CD8-positive, alpha-beta memory T cell (primary cell): ENCODE measurements around the gene TSHZ2. TPM values are rescaled to one million over a fixed set of nuclear protein-coding genes. Genes with fewer than 3 reads are reported as not detected.

Experiments used
- CTCF ChIA-PET: fragments of 350-600 bp; sonication (Branson Sonifier 250); formaldehyde crosslinking; loops from one replicate; lab custom pipeline; 2021; ENCODE audit warnings: antibody characterized with exemption; lab: Charles Lee
- POLR2A ChIA-PET: fragments of 350-600 bp; sonication (Branson Sonifier 250); formaldehyde crosslinking; loops from one replicate; lab custom pipeline; 2021; ENCODE audit warnings: antibody characterized with exemption; lab: Charles Lee
- DNase-seq, 5 donors: peaks; one replicate each; pipeline versions ENCODE4 v3.0.0 to v3.0.0-alpha.2; 2020 to 2022; ENCODE audit warnings: mixed read lengths in 1 of 5
- H3K27ac ChIP-seq: one replicate; pipeline ENCODE4 v1.7.0; 2013; ENCODE audit warnings: low read depth, mild to moderate bottlenecking, low read length, moderate library complexity
- H3K27me3 ChIP-seq: 2 replicates; pipeline ENCODE4 v1.7.0; 2013; ENCODE audit warnings: low read length, mild to moderate bottlenecking; ENCODE audit not compliant: insufficient read depth, poor library complexity, severe bottlenecking
- H3K36me3 ChIP-seq: 2 replicates; pipeline ENCODE4 v1.7.0; 2013; ENCODE audit warnings: mild to moderate bottlenecking, low read length, moderate library complexity; ENCODE audit not compliant: insufficient read depth
- H3K4me1 ChIP-seq: 2 replicates; pipeline ENCODE4 v1.7.0; 2013; ENCODE audit warnings: mild to moderate bottlenecking, low read length, moderate library complexity; ENCODE audit not compliant: insufficient read depth
- H3K4me3 ChIP-seq: 2 replicates; pipeline ENCODE4 v1.7.0; 2013; ENCODE audit warnings: mild to moderate bottlenecking, low read length
- H3K9me3 ChIP-seq: 2 replicates; pipeline ENCODE4 v1.7.0; 2013; ENCODE audit warnings: mild to moderate bottlenecking, low read length
- H3K27ac Mint-ChIP-seq, 8 donors: one replicate each; pipeline ENCODE4 v1.8.0; 2020 to 2021; ENCODE audit warnings: mixed read lengths in 8 of 8, mild to moderate bottlenecking in 6 of 8, inconsistent platforms in 3 of 8, moderate library complexity in 3 of 8
- H3K27me3 Mint-ChIP-seq, 2 donors: one replicate each; pipeline ENCODE4 v1.8.0; 2020 to 2021; ENCODE audit warnings: mixed read lengths in 2 of 2, mild to moderate bottlenecking in 1 of 2, moderate library complexity in 1 of 2
- H3K36me3 Mint-ChIP-seq, 3 donors: one replicate each; pipeline ENCODE4 v1.8.0; 2020 to 2021; ENCODE audit warnings: mixed read lengths in 3 of 3, inconsistent platforms in 1 of 3, mild to moderate bottlenecking in 1 of 3
- H3K4me1 Mint-ChIP-seq, 3 donors: one replicate each; pipeline ENCODE4 v1.8.0; 2020 to 2021; ENCODE audit warnings: mixed read lengths in 3 of 3, inconsistent platforms in 1 of 3, mild to moderate bottlenecking in 1 of 3
- H3K4me3 Mint-ChIP-seq, 7 donors: one replicate each; pipeline ENCODE4 v1.8.0; 2020 to 2021; ENCODE audit warnings: mixed read lengths in 7 of 7, mild to moderate bottlenecking in 6 of 7, moderate library complexity in 4 of 7, inconsistent platforms in 2 of 7
- H3K9me3 Mint-ChIP-seq, 5 donors: one replicate each; pipeline ENCODE4 v1.8.0; 2020 to 2022; ENCODE audit warnings: mixed read lengths in 5 of 5, mild to moderate bottlenecking in 3 of 5, moderate library complexity in 2 of 5, inconsistent platforms in 1 of 5
- polyA plus RNA-seq: library from polyadenylated mRNA; unstranded; fragments of 300-500 nt; fragmentation: Illumina TruSeq; gene quantifications from one replicate; pipeline ENCODE4 v1.2.3, GENCODE V29; 2021
- total RNA-seq, 2 experiments: library from RNA; stranded (reverse); gene quantifications; one replicate each; pipeline ENCODE4 v1.2.3, GENCODE V29; 2021

Gene TSHZ2
- total and polyA plus RNA-seq, 3 experiments from 2014 or later, result 0.10 to 1.6 (median 1.5) TPM

DNA sequence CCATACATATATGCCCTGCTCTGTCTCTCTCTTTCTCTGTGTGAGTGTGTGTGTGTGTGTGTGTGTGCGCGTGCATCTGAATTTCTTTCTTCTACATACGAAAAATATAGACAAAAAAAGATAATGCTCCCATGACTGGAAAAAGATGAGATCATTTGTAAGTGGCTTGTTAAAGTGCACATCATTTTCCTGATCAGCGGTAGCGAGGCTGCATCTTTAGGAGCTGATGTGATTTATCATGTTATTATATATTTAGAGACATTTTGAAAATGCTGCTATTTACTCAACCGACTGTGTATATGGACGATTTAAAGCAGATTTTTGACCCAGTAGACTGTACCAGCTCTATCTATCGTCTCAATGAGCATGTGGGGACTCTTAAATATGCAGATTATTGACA, 265.3 kb downstream of the TSHZ2 start:
- ChIA-PET CTCF (no interaction called here), POLR2A (no interaction called here)
- H3K4me1 ChIP-seq, result no peaks in the 10 kb centered on the region
- peaks cover 0 to 4% (median 0%) of the 10 kb centered on the region in 3 donors for H3K36me3 Mint-ChIP-seq
- DNase-seq, result no peak
- H3K27me3 Mint-ChIP-seq, result peaks cover 16 to 35% of the 10 kb centered on the region in 2 donors
- no peaks in the 10 kb centered on the region for H3K9me3 ChIP-seq
- H3K4me3 Mint-ChIP-seq, result no peak overlapping the region
- no peak overlapping the region for H3K27ac ChIP-seq
- H3K36me3 ChIP-seq, result no peaks in the 10 kb centered on the region
- peaks cover 0 to 4% (median 0%) of the 10 kb centered on the region in 5 donors for H3K9me3 Mint-ChIP-seq
- H3K27me3 ChIP-seq, result no peaks in the 10 kb centered on the region
- H3K4me1 Mint-ChIP-seq, result no peaks in the 10 kb centered on the region
- H3K4me3 ChIP-seq, result no peak overlapping the region
- no peak overlapping the region for H3K27ac Mint-ChIP-seq

DNA sequence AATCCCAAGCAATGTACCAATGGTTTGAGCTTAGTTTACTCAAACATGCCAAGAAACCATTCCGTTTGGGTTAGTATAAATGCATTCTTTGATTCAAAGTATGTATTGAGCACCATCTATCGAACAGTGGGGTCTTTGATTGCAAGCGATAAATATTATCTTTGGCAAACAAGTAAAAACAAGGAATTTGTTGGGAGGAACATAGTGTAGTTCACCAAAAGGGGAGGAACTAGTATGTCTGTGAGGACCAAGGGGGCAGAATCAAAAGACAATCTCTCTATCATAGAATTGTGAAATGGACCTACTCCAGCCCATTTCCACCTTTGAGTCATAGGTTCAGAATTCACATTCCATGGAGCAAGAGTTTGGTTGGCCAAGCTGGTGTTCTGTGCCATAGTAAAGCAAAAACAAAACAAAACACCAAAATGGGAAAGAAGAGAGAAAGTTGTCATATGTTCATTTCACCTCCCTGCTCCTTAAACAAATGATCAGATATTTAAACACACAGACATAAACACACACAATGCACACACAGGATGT, 266.0 kb downstream of the TSHZ2 start:
- POLR2A ChIA-PET, result no interaction called here
- Mint-ChIP-seq H3K4me1 (no peaks in the 10 kb centered on the region), H3K36me3 (peaks cover 0 to 4% (median 0%) of the 10 kb centered on the region in 3 donors), H3K27me3 (peaks cover 15 to 38% of the 10 kb centered on the region in 2 donors), H3K27ac (no peak overlapping the region), H3K4me3 (no peak overlapping the region), H3K9me3 (peaks cover 0 to 4% (median 0%) of the 10 kb centered on the region in 5 donors)
- Histone ChIP-seq H3K9me3 (no peaks in the 10 kb centered on the region), H3K36me3 (no peaks in the 10 kb centered on the region), H3K4me3 (no peak overlapping the region), H3K27ac (no peak overlapping the region), H3K27me3 (no peaks in the 10 kb centered on the region), H3K4me1 (no peaks in the 10 kb centered on the region)
- no peak for DNase-seq
- CTCF ChIA-PET, result no interaction called here

DNA sequence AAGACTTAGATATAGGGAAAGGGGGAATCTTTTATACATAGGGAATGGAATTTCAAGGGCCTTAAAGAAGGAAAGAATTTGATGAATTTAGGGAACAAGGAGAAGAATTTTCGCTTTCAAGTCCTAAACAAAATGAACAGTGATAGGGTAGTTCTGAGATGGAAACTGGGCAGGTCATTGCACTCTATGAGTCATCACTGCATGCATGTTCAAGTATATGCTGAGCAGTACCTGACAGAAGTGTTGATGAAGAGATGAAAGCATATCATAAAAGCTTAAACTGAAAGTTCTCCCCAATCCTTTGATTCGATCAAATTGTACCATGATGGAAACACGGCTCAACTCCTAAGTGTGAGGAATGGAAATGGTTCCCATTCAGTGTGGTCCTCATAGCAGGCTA, 271.0 kb downstream of the TSHZ2 start:
- H3K36me3 Mint-ChIP-seq, result no peaks in the 10 kb centered on the region
- CTCF ChIA-PET, result no interaction called here
- POLR2A ChIA-PET, result no interaction called here
- peaks cover 0 to 2% (median 0%) of the 10 kb centered on the region in 5 donors for H3K9me3 Mint-ChIP-seq
- Histone ChIP-seq H3K4me3 (no peak overlapping the region), H3K27ac (no peak overlapping the region), H3K4me1 (no peaks in the 10 kb centered on the region), H3K27me3 (no peaks in the 10 kb centered on the region), H3K36me3 (no peaks in the 10 kb centered on the region), H3K9me3 (no peaks in the 10 kb centered on the region)
- no peak for DNase-seq
- peaks cover 13 to 55% of the 10 kb centered on the region in 2 donors for H3K27me3 Mint-ChIP-seq
- no peak overlapping the region for H3K4me3 Mint-ChIP-seq
- H3K4me1 Mint-ChIP-seq, result no peaks in the 10 kb centered on the region
- no peak overlapping the region for H3K27ac Mint-ChIP-seq

DNA sequence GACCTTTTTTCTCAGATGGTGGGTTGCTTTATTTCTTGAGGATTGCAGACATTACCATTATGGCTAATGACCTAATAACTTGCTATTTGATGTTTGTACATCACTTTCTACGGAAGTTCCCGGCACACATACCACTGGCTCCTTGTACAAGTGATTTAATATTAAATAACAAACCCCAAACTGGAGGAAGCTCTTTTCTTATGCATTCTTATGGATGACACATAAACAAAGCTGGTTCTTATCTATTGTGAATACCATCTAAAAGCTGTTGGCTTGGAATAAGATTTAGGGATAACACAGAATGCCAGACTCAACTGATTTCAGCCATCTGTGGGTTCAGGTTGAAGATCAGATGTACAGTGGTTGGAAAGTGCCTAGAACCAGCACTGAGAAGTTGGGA, 272.6 kb downstream of the TSHZ2 start:
- H3K4me1 ChIP-seq, result no peaks in the 10 kb centered on the region
- Mint-ChIP-seq H3K4me1 (no peaks in the 10 kb centered on the region), H3K9me3 (peaks cover 0 to 2% (median 0%) of the 10 kb centered on the region in 5 donors), H3K27ac (no peak overlapping the region), H3K4me3 (no peak overlapping the region), H3K36me3 (no peaks in the 10 kb centered on the region), H3K27me3 (peaks cover 17 to 54% of the 10 kb centered on the region in 2 donors)
- POLR2A ChIA-PET, result no interaction called here
- CTCF ChIA-PET, result no interaction called here
- H3K27ac ChIP-seq, result no peak overlapping the region
- no peaks in the 10 kb centered on the region for H3K27me3 ChIP-seq
- DNase-seq, result no peak
- no peaks in the 10 kb centered on the region for H3K36me3 ChIP-seq
- H3K9me3 ChIP-seq, result no peaks in the 10 kb centered on the region
- H3K4me3 ChIP-seq, result no peak overlapping the region

DNA sequence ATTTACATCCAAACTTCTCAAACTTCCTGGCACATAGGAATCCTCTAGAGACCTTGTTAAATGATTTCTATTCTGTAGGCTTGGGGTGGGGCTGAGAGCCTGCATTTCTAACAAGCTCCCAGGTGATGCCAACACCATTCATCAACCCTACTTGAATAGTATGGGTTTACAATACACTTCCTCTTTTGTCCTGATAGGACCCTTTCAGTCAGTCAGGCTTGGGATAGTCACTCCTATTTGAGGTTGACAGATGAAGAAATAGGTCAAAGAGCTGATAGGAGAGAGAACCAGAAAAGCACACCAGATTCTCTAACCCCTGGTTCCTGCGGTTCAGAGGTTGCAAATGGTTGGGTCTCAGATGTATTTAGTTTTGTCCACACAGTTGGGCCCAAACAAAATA, 273.4 kb downstream of the TSHZ2 start:
- Mint-ChIP-seq H3K36me3 (no peaks in the 10 kb centered on the region), H3K4me1 (no peaks in the 10 kb centered on the region), H3K9me3 (peaks cover 0 to 2% (median 0%) of the 10 kb centered on the region in 5 donors), H3K4me3 (no peak overlapping the region), H3K27ac (no peak overlapping the region), H3K27me3 (peaks cover 16 to 62% of the 10 kb centered on the region in 2 donors)
- ChIA-PET CTCF (no interaction called here), POLR2A (no interaction called here)
- H3K27me3 ChIP-seq, result no peaks in the 10 kb centered on the region
- no peaks in the 10 kb centered on the region for H3K36me3 ChIP-seq
- no peak overlapping the region for H3K27ac ChIP-seq
- no peak overlapping the region for H3K4me3 ChIP-seq
- H3K9me3 ChIP-seq, result no peaks in the 10 kb centered on the region
- no peaks in the 10 kb centered on the region for H3K4me1 ChIP-seq
- no peak for DNase-seq

DNA sequence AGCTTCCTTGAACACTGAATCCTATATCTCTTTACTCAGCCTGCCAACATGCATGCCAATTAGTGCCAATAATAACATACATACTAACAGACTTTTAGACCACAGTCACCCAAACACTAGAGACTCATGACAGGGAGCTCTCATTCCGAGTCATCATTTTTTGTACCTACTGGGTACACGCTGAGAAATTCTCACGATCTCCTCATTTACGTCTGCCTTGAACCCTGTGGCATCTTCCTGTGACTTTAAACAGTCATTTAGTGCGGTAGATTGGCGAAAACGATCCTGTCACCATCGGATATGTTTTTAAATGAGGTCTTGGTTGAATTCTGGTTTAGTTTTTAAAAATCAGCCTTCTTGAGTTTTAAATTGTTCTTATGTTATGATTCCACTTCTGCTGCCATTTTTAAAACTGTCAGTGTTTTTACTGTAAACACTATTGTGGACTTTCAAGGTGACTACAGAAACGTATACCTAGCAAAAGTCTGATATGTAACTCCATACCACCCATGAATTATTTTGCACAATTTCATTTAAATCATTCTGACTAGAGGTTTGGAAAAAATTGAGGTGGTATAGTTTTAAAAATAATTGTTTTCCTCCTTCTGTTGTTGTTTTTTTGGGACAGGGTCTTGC, 275.4 kb downstream of the TSHZ2 start:
- Mint-ChIP-seq H3K4me3 (no peak overlapping the region), H3K36me3 (no peaks in the 10 kb centered on the region), H3K27me3 (peaks cover 14 to 71% of the 10 kb centered on the region in 2 donors), H3K27ac (no peak overlapping the region), H3K4me1 (no peaks in the 10 kb centered on the region), H3K9me3 (peaks cover 0 to 2% (median 0%) of the 10 kb centered on the region in 5 donors)
- Histone ChIP-seq H3K4me3 (no peak overlapping the region), H3K27me3 (no peaks in the 10 kb centered on the region), H3K36me3 (no peaks in the 10 kb centered on the region), H3K4me1 (no peaks in the 10 kb centered on the region), H3K9me3 (no peaks in the 10 kb centered on the region), H3K27ac (no peak overlapping the region)
- no peak for DNase-seq
- ChIA-PET CTCF (no interaction called here), POLR2A (no interaction called here)

DNA sequence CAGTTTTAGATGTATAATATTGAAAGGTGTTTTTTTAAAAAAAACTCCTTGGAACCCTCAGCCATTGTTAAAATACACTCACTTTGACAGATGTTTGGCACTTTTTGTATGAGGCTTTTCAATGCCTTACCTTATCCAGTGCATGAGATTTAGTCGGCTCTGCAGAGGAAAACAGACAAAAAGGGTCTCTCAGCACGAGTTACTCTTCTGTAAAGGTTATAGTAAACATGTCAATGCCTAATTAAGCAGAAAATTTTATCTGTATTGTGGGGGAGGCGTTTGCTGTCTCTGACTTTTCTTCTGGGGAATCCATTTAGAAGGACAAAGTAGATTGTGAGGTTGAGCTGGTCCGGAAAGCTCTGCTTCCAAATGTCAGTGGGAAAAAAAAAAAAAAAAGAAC, 278.3 kb downstream of the TSHZ2 start:
- no peaks in the 10 kb centered on the region for H3K36me3 Mint-ChIP-seq
- no peak overlapping the region for H3K27ac ChIP-seq
- no peak for DNase-seq
- no peaks in the 10 kb centered on the region for H3K4me1 ChIP-seq
- no peaks in the 10 kb centered on the region for H3K4me1 Mint-ChIP-seq
- no peaks in the 10 kb centered on the region for H3K27me3 ChIP-seq
- ChIA-PET POLR2A (no interaction called here), CTCF (no interaction called here)
- H3K4me3 Mint-ChIP-seq, result no peak overlapping the region
- H3K27ac Mint-ChIP-seq, result no peak overlapping the region
- H3K9me3 ChIP-seq, result no peaks in the 10 kb centered on the region
- peaks cover 13 to 47% of the 10 kb centered on the region in 2 donors for H3K27me3 Mint-ChIP-seq
- peaks cover 0 to 2% (median 0%) of the 10 kb centered on the region in 5 donors for H3K9me3 Mint-ChIP-seq
- no peaks in the 10 kb centered on the region for H3K36me3 ChIP-seq
- H3K4me3 ChIP-seq, result no peak overlapping the region

DNA sequence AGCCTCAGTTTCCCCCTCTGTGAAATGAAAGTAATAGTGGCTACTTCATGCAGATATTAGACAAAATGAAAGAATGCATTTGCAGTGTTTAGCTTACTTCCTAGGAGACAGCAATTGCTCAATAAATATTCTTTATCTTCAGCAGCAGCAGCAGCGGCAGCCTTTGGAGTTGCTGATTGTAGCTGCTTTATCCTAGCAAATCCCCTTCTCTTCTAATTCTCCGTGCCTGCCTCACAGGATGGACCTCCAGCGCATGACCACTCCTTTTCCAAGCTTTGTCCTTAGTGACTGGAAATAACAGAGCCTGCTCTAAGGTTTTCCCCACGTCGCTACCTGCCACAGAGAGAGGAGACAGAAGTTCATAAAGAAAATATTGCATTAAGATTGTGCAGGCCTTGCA, 279.8 kb downstream of the TSHZ2 start:
- no peaks in the 10 kb centered on the region for H3K36me3 Mint-ChIP-seq
- Histone ChIP-seq H3K36me3 (no peaks in the 10 kb centered on the region), H3K4me3 (no peak overlapping the region), H3K27me3 (no peaks in the 10 kb centered on the region), H3K4me1 (no peaks in the 10 kb centered on the region), H3K27ac (no peak overlapping the region), H3K9me3 (no peaks in the 10 kb centered on the region)
- DNase-seq, result no peak
- H3K27me3 Mint-ChIP-seq, result peaks cover 13 to 36% of the 10 kb centered on the region in 2 donors
- H3K27ac Mint-ChIP-seq, result no peak overlapping the region
- no peak overlapping the region for H3K4me3 Mint-ChIP-seq
- no peaks in the 10 kb centered on the region for H3K4me1 Mint-ChIP-seq
- ChIA-PET POLR2A (interaction anchor here (0.6 kb wide), 1 partner anchor 45 kb away, joined by 5 read pairs; no protein-coding TSS in a partner anchor), CTCF (no interaction called here)
- no peaks in the 10 kb centered on the region for H3K9me3 Mint-ChIP-seq
